NT2/D1 (cell line): Measurements from ENCODE around the gene SLC33A1.
A peak's percentile ranks its signal among the peaks of the same experiment; 100 is the strongest.
"Not testable (repeated sequence)": the region's sequence is repeated elsewhere in the genome, so short reads cannot be mapped to it uniquely, and the experiment has no call there.

Experiments
- DNase-seq: peaks from one replicate; pipeline ENCODE4 v3.0.0-alpha.2; 2011; ENCODE audit warnings: low read depth, low spot score
- H3K27me3 ChIP-seq: 2 replicates; pipeline ENCODE4 v1.6.0; 2011; ENCODE audit warnings: mild to moderate bottlenecking; ENCODE audit not compliant: insufficient read length, insufficient read depth
- H3K36me3 ChIP-seq: 2 replicates; pipeline ENCODE4 v1.6.1; 2011; ENCODE audit warnings: mild to moderate bottlenecking, low read length, mixed read lengths; ENCODE audit not compliant: insufficient read depth, insufficient read length
- H3K4me1 ChIP-seq: 2 replicates; pipeline ENCODE4 v1.5.1; 2011; ENCODE audit not compliant: insufficient read depth, insufficient read length
- H3K4me3 ChIP-seq: 2 replicates; pipeline ENCODE4 v1.5.1; 2011; ENCODE audit warnings: low read depth; ENCODE audit not compliant: insufficient read length
- H3K9ac ChIP-seq: 2 replicates; pipeline ENCODE4 v1.6.0; 2011; ENCODE audit warnings: low read depth; ENCODE audit not compliant: insufficient read length
- H3K9me3 ChIP-seq: 2 replicates; pipeline ENCODE4 v1.5.1; 2011; ENCODE audit warnings: mild to moderate bottlenecking, low read length; ENCODE audit not compliant: insufficient read depth
- SUZ12 ChIP-seq: IDR thresholded peaks from 2 replicates; pipeline ENCODE4 v1.6.1; 2011; ENCODE audit not compliant: insufficient read length, insufficient read depth; ENCODE audit errors: extremely low read depth
- YY1 ChIP-seq: IDR thresholded peaks from 2 replicates; pipeline ENCODE4 v1.6.1; 2011; ENCODE audit not compliant: insufficient read length, insufficient read depth
- ZNF274 ChIP-seq: IDR thresholded peaks from 2 replicates; pipeline ENCODE4 v1.6.1; 2011; ENCODE audit warnings: mild to moderate bottlenecking, low read depth, low read length

The SLC33A1 gene

DNA sequence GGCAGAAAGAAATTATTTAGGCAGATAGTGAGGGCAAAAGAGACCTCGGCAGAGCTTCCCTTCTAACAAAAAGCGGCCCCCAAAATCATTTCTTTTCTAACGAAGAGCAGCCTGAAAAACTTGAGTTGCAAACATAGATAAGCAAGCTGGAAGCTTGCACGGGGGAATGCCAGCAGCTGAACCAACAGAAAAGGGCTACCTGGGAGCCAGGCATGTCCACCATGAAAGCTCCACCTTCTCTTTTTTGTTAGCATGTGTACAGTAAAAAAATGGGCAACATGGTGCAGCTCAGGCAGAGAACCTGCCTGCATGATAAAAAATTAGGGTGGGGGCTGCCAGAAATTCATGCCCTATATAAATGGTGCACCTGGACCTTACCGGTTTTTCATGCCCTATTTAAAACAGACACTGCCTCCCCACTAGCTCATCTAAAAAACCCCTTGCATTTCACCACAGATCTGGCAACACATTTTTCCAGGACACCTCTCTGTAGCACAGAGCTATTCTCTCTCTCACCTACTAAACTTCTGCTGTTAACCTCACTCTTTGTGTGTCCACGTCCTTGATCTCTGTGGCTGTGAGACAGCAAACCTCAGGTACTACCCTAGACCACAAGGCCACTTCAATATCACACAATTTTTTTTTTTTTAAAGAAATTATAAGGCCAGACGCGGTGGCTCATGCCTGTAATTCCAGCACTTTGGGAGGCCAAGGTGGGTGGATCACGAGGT is 18.7 kb downstream of the SLC33A1 start:
- H3K9ac ChIP-seq: no peak overlapping the region
- H3K4me1 ChIP-seq: no peaks in the 10 kb centered on the region
- TF ChIP-seq SUZ12 (no peak), YY1 (no peak)
- H3K36me3 ChIP-seq: peaks cover 19% of the 10 kb centered on the region
- H3K4me3 ChIP-seq: no peak overlapping the region
- no peak for DNase-seq
- no peaks in the 10 kb centered on the region for H3K9me3 ChIP-seq
- H3K27me3 ChIP-seq: no peaks in the 10 kb centered on the region

DNA sequence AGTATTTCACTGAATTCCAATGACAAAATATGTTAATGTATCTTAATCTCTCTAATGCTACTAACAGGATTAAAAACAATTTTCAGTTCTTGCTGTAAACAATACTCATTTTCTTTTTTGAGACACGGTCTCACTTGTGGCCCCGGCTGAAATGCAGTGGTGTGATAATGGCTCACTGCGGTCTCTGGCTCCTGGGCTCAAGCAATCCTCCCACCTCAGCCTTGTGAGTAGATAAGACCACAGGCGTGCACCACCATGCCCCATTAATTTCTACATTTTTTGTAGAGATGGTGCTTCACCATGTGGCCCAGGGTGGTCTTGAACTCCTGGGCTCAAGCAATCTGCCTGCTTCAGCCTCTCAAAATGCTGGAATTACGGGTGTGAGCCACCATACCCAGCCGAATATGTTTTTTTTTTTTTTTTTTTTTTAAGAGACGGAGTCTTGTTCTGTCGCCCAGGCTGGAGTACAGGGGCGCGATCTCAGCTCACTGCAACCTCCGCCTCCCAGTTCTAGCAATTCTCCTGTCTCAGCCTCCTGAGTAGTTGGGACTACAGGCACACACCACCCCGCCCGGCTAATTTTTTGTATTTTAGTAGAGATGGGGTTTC is 25.6 kb downstream of the SLC33A1 start:
- H3K9ac ChIP-seq, H3K9me3 ChIP-seq, H3K4me1 ChIP-seq, H3K4me3 ChIP-seq, H3K27me3 ChIP-seq, DNase-seq: not testable (repeated sequence)
- H3K36me3 ChIP-seq: peaks cover 34% of the 10 kb centered on the region

DNA sequence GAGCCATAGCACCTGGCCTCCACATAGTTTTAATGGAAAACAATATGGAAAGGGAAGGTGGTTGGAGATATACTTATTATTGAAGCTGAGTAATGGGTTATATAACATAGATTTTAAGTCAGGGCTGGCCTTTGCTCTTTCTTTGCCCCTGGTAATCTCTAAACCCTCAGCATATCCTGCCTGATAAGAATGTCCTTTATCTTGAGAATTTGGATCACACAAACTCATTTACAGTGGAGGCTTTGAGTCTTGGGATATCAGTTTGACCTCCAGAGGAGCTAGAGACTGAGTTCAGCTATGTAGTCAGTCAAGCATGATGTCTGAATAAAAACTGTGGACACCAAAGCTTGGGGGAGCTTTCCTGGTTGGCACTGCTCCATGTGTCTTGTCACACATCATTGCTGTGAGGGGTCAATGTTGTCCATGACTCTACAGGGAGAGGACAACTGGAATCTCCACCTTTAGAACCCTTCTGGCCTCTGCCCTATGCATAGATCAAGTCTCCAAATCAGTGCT is 39.1 kb downstream of the SLC33A1 start:
- H3K9me3 ChIP-seq: no peaks in the 10 kb centered on the region
- no peak for DNase-seq
- no peaks in the 10 kb centered on the region for H3K27me3 ChIP-seq
- TF ChIP-seq SUZ12 (no peak), YY1 (no peak), ZNF274 (no peak)
- H3K9ac ChIP-seq: no peak overlapping the region
- no peak overlapping the region for H3K4me3 ChIP-seq
- H3K36me3 ChIP-seq: no peaks in the 10 kb centered on the region
- no peaks in the 10 kb centered on the region for H3K4me1 ChIP-seq

DNA sequence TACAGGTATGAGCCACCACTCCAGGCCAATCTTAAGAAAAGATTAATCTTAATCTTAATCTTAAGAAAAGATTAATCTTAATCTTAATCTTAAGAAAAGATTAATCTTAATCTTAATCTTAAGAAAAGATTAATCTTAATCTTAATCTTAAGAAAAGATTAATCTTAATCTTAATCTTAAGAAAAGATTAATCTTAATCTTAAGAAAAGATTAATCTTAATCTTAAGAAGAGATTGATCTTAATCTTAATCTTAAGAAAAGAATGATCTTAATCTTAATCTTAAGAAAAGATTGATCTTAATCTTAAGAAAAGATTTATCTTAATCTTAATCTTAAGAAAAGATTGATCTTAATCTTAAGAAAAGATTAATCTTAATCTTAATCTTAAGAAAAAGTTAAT is 41.0 kb downstream of the SLC33A1 start:
- H3K27me3 ChIP-seq, H3K36me3 ChIP-seq, H3K9ac ChIP-seq, H3K4me3 ChIP-seq, H3K4me1 ChIP-seq, H3K9me3 ChIP-seq, DNase-seq: not testable (repeated sequence)

DNA sequence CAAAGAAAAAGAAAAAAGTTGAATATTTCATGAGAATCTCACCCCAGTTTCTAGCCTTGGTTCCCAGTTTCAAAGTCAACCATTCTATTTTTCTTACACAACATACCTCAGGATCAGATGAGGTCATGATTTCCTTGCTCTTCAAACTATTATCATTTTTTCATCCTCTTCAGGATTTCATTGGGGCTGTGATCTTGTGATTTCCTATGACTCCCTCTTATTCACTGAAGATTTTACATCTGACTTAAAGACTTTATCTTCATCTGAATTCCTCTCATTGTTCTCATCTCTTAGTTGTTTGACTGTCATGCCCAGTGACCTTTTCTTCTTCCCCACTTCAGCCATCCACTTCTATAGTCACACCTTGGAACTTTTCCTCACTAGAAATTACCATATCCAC is 45.0 kb downstream of the SLC33A1 start:
- no peaks in the 10 kb centered on the region for H3K4me1 ChIP-seq
- no peak overlapping the region for H3K9ac ChIP-seq
- no peaks in the 10 kb centered on the region for H3K9me3 ChIP-seq
- H3K27me3 ChIP-seq: no peaks in the 10 kb centered on the region
- no peak overlapping the region for H3K4me3 ChIP-seq
- no peaks in the 10 kb centered on the region for H3K36me3 ChIP-seq
- TF ChIP-seq SUZ12 (no peak), ZNF274 (no peak), YY1 (no peak)
- no peak for DNase-seq

DNA sequence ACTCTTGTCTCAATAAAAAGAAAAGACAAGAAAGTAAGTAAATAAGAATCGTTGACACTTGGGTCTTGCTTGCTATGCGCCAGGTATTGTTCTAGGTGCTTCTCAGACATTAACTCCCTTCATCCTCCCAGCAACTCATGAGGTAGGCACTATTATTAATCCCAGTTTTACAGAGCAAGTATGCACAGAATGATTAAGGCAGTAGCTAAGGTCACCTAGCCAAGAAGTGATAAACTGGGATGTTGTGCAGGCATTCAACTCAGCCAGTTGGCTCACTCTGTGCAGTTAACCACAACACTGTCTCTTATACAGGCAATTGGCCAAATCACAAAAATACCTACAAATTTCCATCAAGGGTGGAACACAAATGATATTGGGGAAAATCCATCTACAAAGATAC is 46.4 kb downstream of the SLC33A1 start:
- no peak for DNase-seq
- TF ChIP-seq ZNF274: no peak
- TF ChIP-seq SUZ12: no peak
- no peak for TF ChIP-seq YY1

DNA sequence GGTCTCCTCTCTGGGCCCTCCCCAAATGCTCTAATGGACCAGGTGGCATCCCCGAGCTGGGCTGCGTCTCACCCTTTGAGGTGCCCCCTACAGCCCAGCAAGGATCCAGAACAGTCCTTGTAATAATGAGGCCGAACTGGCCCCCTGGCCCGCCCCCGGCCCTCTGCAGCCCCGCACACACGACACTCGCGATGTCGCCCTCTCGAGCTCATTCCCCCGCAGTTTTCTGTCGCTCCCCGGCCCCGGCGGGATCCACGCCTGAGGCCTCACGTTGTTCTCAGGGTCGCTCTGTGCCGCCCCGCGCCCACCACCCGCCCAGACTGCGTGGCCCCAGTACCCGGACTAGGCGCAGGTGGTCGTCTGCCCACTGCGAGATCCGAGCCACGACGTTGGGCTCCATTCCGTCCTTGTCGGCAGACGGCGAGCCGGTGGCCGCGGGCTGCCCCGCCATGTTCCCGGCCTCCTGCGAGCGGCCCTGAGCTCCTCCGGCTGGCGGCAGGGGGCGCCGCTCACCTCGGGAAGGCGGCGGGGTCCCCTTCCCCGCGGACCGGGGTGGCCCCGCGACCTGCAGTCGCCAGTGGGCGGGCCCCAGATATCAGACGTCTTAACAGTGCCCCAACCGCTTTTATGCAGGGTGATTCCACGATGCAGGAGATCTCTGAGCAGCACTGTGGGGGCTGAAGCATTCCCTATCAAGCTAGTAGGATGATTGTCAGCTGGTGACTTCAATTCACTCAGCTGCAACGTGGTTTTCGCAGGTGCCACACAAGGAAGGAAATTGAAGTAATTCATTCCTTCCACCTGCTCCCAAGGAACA is 48.2 kb downstream of the SLC33A1 start, which contains the start of gene C3orf33:
C3orf33 (minus strand) TSS at position 477 of the 817 bp plus-strand sequence; CDS start at position 451, 26 bp downstream.
- no peak for TF ChIP-seq ZNF274
- peak; percentile 64 for TF ChIP-seq YY1
- H3K9me3 ChIP-seq: no peaks in the 10 kb centered on the region
- DNase-seq: peak; percentile 57
- peaks cover 5% of the 10 kb centered on the region for H3K36me3 ChIP-seq
- no peaks in the 10 kb centered on the region for H3K4me1 ChIP-seq
- H3K27me3 ChIP-seq: no peaks in the 10 kb centered on the region
- H3K4me3 ChIP-seq: peak within 1 kb of the TSS; percentile 75
- H3K9ac ChIP-seq: peak within 1 kb of the TSS; percentile 88

More for the DNA sequence above, 46.4 kb downstream of the SLC33A1 start:
- Histone ChIP-seq H3K4me3 (no peak overlapping the region), H3K9ac (no peak overlapping the region), H3K27me3 (no peaks in the 10 kb centered on the region), H3K9me3 (no peaks in the 10 kb centered on the region), H3K4me1 (no peaks in the 10 kb centered on the region), H3K36me3 (no peaks in the 10 kb centered on the region)
